ENCODE results near the gene UBE3C.

DNA sequence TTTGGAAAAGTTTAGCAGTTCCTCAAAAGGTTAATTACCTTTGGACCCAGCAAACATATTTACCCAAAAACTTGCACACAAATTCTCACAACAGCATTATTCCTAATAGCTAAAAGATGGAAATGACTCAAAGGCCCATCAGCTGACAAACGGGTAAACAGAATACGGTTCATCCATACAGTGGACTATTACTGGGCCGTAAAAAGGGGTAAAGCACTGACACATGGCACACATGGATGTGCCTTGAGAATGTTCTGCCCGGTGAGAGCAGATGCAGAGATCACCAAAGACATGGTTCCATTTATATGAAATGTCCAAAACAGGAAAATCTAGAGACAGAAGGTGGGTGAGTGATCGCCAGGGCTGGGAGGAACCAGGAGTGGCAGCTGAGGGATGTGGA, 102.9 kb downstream of the UBE3C start:
- TF ChIP-seq CTCF (IDR thresholded peaks at IDR 0.05): no peak
- no peak for TF ChIP-seq POLR2A (IDR thresholded peaks at IDR 0.05)

Measured in prostate gland (tissue), 2 donors.